Breast epithelium (tissue), 3 donors: ENCODE results near the gene GATAD2B.

Source experiments
- POLR2AphosphoS5 ChIP-seq, 3 donors: sonication (generic); formaldehyde crosslinking; IDR thresholded peaks; one replicate each; pipeline ENCODE4 v1.6.1; 2017; ENCODE audit warnings: antibody characterized with exemption in 3 of 3
- TF ChIP-seq, protein P1 (sequence below), 3 donors: fragments of 450-650 bp; IDR thresholded peaks; one replicate each; pipeline ENCODE4 v1.5.1; 2016 to 2017; ENCODE audit warnings: antibody characterized with exemption in 3 of 3, mild to moderate bottlenecking in 3 of 3, moderate library complexity in 3 of 3

DNA sequence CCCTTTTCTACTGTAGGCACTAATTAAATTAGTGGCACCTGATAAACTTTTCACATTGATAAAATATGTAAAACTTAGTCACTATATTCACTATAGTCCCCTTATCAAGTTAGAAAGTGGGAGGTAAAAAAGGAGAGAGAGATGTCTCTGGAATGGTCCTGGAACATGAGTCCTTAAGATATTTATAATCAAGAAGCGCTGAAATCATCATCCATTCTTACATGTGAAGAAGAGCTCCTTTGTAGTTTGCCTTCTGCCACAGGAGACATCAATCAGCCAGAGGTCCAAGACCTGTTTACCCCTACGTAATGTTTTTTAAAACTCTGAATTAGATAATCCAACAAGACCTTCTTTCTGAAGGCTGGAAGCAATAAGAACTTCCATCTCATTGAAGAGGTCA, 65.3 kb downstream of the GATAD2B start:
- TF ChIP-seq, protein P1, sequence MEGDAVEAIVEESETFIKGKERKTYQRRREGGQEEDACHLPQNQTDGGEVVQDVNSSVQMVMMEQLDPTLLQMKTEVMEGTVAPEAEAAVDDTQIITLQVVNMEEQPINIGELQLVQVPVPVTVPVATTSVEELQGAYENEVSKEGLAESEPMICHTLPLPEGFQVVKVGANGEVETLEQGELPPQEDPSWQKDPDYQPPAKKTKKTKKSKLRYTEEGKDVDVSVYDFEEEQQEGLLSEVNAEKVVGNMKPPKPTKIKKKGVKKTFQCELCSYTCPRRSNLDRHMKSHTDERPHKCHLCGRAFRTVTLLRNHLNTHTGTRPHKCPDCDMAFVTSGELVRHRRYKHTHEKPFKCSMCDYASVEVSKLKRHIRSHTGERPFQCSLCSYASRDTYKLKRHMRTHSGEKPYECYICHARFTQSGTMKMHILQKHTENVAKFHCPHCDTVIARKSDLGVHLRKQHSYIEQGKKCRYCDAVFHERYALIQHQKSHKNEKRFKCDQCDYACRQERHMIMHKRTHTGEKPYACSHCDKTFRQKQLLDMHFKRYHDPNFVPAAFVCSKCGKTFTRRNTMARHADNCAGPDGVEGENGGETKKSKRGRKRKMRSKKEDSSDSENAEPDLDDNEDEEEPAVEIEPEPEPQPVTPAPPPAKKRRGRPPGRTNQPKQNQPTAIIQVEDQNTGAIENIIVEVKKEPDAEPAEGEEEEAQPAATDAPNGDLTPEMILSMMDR (IDR thresholded peaks at IDR 0.05), result no peak
- TF ChIP-seq POLR2AphosphoS5 (IDR thresholded peaks at IDR 0.05), result no peak
